GM23338 (cell line): ENCODE results near the gene FCRL6. TPM values are rescaled to one million over a fixed set of nuclear protein-coding genes. Genes with fewer than 3 reads are reported as not detected.
A peak's percentile ranks its signal among the peaks of the same experiment; 100 is the strongest.

Experiments used
- ATAC-seq: fragments of 200-7000 bp; cut with Tn5 transposase; 3 replicates; pipeline ENCODE4 v1.9.1; 2020
- DNase-seq: peaks from one replicate; pipeline ENCODE4 v3.0.0-alpha.2; 2015; ENCODE audit warnings: low spot score
- H2AFZ ChIP-seq: fragments of 200-600 bp; sonication (generic); 2 replicates; pipeline ENCODE4 v1.8.0; 2016; ENCODE audit warnings: antibody characterized with exemption, mild to moderate bottlenecking, moderate library complexity
- H3F3A ChIP-seq: fragments of 200-600 bp; sonication (generic); replicated peaks from 2 replicates; pipeline ENCODE4 v1.8.0; 2017; ENCODE audit warnings: antibody characterized with exemption, mixed run types, low read depth
- H3K27ac ChIP-seq: fragments of 200-600 bp; sonication (generic); 2 replicates; pipeline ENCODE4 v1.6.1; 2016; ENCODE audit warnings: low read depth
- H3K27me3 ChIP-seq: fragments of 200-600 bp; sonication (generic); 2 replicates; pipeline ENCODE4 v1.8.0; 2016; ENCODE audit warnings: mild to moderate bottlenecking, mixed run types, moderate library complexity; ENCODE audit not compliant: insufficient read depth
- H3K36me3 ChIP-seq: fragments of 200-600 bp; sonication (generic); 2 replicates; pipeline ENCODE4 v1.8.0; 2016; ENCODE audit warnings: mild to moderate bottlenecking; ENCODE audit not compliant: insufficient read depth
- H3K4me1 ChIP-seq: fragments of 200-600 bp; sonication (generic); 2 replicates; pipeline ENCODE4 v1.8.0; 2016; ENCODE audit warnings: mild to moderate bottlenecking, moderate library complexity; ENCODE audit not compliant: insufficient read depth
- H3K4me2 ChIP-seq: fragments of 200-600 bp; sonication (generic); 2 replicates; pipeline ENCODE4 v1.7.1; 2017; ENCODE audit warnings: mixed run types
- H3K4me3 ChIP-seq: fragments of 200-600 bp; sonication (generic); 2 replicates; pipeline ENCODE4 v1.6.1; 2016; ENCODE audit warnings: mixed run types
- H3K79me2 ChIP-seq: fragments of 200-600 bp; sonication (generic); replicated peaks from 2 replicates; pipeline ENCODE4 v1.8.0; 2017; ENCODE audit warnings: mild to moderate bottlenecking; ENCODE audit not compliant: insufficient read depth
- H3K9me2 ChIP-seq: fragments of 200-600 bp; sonication (generic); 2 replicates; pipeline ENCODE4 v1.8.0; 2017; ENCODE audit not compliant: insufficient read depth
- H4K20me1 ChIP-seq: fragments of 200-600 bp; sonication (generic); replicated peaks from 2 replicates; pipeline ENCODE4 v1.8.0; 2017; ENCODE audit warnings: mild to moderate bottlenecking; ENCODE audit not compliant: insufficient read depth
- H3K27ac Mint-ChIP-seq: 2 replicates; pipeline ENCODE4 v1.8.0; 2020; ENCODE audit warnings: inconsistent platforms, mild to moderate bottlenecking, moderate library complexity, mixed read lengths
- H3K27me3 Mint-ChIP-seq: 3 replicates; pipeline ENCODE4 v1.8.0; 2022; ENCODE audit warnings: low read depth, mild to moderate bottlenecking, moderate library complexity, mixed read lengths, inconsistent platforms; ENCODE audit not compliant: insufficient read depth, poor library complexity
- H3K36me3 Mint-ChIP-seq: 3 replicates; pipeline ENCODE4 v1.8.0; 2021; ENCODE audit warnings: low read depth, mild to moderate bottlenecking, inconsistent platforms, moderate library complexity, mixed read lengths
- H3K4me1 Mint-ChIP-seq: 3 replicates; pipeline ENCODE4 v1.8.0; 2020; ENCODE audit warnings: mild to moderate bottlenecking, inconsistent platforms, mixed read lengths
- H3K4me3 Mint-ChIP-seq: 3 replicates; pipeline ENCODE4 v1.8.0; 2021; ENCODE audit warnings: moderate library complexity, mild to moderate bottlenecking, inconsistent platforms, mixed read lengths
- H3K9me3 Mint-ChIP-seq: 3 replicates; pipeline ENCODE4 v1.8.0; 2020; ENCODE audit warnings: moderate library complexity, mild to moderate bottlenecking, inconsistent platforms, mixed read lengths
- EZH2 ChIP-seq: fragments of 200-600 bp; sonication (generic); IDR thresholded peaks from one replicate; pipeline ENCODE4 v1.8.0; 2017; ENCODE audit warnings: antibody characterized with exemption, mild to moderate bottlenecking, low read depth; ENCODE audit not compliant: unreplicated experiment
- EZH2phosphoT487 ChIP-seq: fragments of 200-600 bp; sonication (generic); IDR thresholded peaks from one replicate; pipeline ENCODE4 v1.8.1; 2018; ENCODE audit warnings: antibody characterized with exemption; ENCODE audit not compliant: unreplicated experiment
- JUNB ChIP-seq: IDR thresholded peaks from one replicate; pipeline ENCODE4 v1.6.1; 2016; ENCODE audit warnings: antibody characterized with exemption; ENCODE audit not compliant: unreplicated experiment
- POLR2AphosphoS5 ChIP-seq: IDR thresholded peaks from 2 replicates; pipeline ENCODE4 v1.6.1; 2016; ENCODE audit warnings: antibody characterized with exemption, low read depth
- ZNF114 ChIP-seq: fragments of 250-450 bp; sonication (Bioruptor Pico); IDR thresholded peaks from 2 replicates; pipeline ENCODE4 v1.5.0; 2020; ENCODE audit warnings: mild to moderate bottlenecking, moderate library complexity
- polyA plus RNA-seq: library from polyadenylated mRNA; unstranded; fragments of >200 nt; fragmentation: Nextera tagmentation; extraction: Ambion mirVana; gene quantifications from 2 replicates; pipeline ENCODE4 v1.2.1, GENCODE V29; 2016
- total RNA-seq: library from RNA; depleted of rRNA; stranded (reverse); fragments of >200 nt; shearing (Covaris generic); gene quantifications from 2 replicates; pipeline ENCODE4 v1.2.3, GENCODE V29; 2014
- TF ChIP-seq, protein P1 (sequence below), 2 experiments: fragments of 200-600 bp in 1 of 2; sonication (generic) in 1 of 2; conservative IDR thresholded peaks; 2 replicates each; pipeline versions ENCODE4 v1.5.1 to v1.6.1; 2016 to 2017; ENCODE audit warnings: antibody characterized with exemption in 2 of 2, low read depth in 2 of 2, mild to moderate bottlenecking in 2 of 2, moderate library complexity in 1 of 2
- TF ChIP-seq, protein P2 (sequence below): fragments of 250-450 bp; sonication (Bioruptor Pico); IDR thresholded peaks from 2 replicates; pipeline ENCODE4 v1.5.0; 2020; ENCODE audit warnings: mild to moderate bottlenecking, moderate library complexity
- TF ChIP-seq, protein P3 (sequence below): IDR thresholded peaks from one replicate; pipeline ENCODE4 v1.6.1; 2018; ENCODE audit warnings: antibody characterized with exemption; ENCODE audit not compliant: unreplicated experiment

FCRL6 gene
- total and polyA plus RNA-seq, 2 experiments from 2014 or later: not detected

DNA sequence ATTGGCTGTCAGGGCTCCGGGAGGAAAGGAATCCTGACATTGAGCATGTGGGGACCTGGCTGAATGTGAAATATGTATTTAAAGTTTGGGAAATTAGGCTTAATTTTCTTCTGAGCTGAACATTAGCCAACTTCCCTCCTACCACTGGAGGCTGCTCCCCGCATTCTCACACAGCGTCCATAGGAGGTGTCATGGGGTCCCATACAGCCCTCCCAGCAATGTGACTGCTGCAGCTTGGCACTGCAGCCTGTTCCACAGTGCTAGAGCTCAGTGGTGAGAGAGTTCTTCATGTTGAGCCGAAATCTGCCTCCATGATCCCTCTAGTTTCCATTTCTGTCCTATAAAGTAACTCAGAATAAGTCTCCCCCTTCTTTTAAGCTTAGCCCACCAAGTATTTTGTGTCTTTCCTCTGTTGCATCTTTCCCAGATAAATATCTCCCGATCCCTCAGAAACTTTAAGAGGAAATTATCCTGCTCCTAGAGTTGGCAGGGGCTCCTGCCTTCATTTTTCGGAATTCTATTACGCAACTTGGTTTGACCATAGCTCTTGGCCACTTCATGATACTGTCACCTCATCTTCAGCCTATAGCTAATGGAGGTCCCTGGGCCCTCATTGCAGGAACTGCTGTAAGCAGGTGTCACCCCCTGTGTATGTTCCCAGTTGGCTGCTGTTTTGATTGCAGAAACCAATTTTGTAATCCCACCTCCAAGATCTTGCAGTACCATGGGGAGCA, 2.0 kb downstream of the FCRL6 start:
- Histone ChIP-seq H3K4me2 (no peak overlapping the region), H2AFZ (no peak overlapping the region), H3F3A (no peaks in the 10 kb centered on the region), H3K79me2 (no peaks in the 10 kb centered on the region), H3K27me3 (no peaks in the 10 kb centered on the region), H3K4me3 (no peak overlapping the region), H4K20me1 (no peaks in the 10 kb centered on the region), H3K27ac (no peak overlapping the region), H3K4me1 (no peaks in the 10 kb centered on the region), H3K9me2 (0 out of 2 replicates have a peak, but pooled peaks cover 4% of the 10 kb centered on the region), H3K36me3 (no peaks in the 10 kb centered on the region)
- Mint-ChIP-seq H3K9me3 (no peaks in the 10 kb centered on the region), H3K4me3 (no peak overlapping the region), H3K36me3 (no peaks in the 10 kb centered on the region), H3K27me3 (peaks cover 3% of the 10 kb centered on the region), H3K4me1 (no peaks in the 10 kb centered on the region), H3K27ac (no peak overlapping the region)
- TF ChIP-seq JUNB (no peak), EZH2 (no peak)
- TF ChIP-seq, protein P1, sequence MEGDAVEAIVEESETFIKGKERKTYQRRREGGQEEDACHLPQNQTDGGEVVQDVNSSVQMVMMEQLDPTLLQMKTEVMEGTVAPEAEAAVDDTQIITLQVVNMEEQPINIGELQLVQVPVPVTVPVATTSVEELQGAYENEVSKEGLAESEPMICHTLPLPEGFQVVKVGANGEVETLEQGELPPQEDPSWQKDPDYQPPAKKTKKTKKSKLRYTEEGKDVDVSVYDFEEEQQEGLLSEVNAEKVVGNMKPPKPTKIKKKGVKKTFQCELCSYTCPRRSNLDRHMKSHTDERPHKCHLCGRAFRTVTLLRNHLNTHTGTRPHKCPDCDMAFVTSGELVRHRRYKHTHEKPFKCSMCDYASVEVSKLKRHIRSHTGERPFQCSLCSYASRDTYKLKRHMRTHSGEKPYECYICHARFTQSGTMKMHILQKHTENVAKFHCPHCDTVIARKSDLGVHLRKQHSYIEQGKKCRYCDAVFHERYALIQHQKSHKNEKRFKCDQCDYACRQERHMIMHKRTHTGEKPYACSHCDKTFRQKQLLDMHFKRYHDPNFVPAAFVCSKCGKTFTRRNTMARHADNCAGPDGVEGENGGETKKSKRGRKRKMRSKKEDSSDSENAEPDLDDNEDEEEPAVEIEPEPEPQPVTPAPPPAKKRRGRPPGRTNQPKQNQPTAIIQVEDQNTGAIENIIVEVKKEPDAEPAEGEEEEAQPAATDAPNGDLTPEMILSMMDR (conservative IDR thresholded peaks at IDR 0.05; ENCODE audit: low read depth in 2 of 2): peak; percentile 20 to 37; a peak in 2 of 4 replicates
- ATAC-seq (peak; percentile 96), DNase-seq (peak; percentile 57)

DNA sequence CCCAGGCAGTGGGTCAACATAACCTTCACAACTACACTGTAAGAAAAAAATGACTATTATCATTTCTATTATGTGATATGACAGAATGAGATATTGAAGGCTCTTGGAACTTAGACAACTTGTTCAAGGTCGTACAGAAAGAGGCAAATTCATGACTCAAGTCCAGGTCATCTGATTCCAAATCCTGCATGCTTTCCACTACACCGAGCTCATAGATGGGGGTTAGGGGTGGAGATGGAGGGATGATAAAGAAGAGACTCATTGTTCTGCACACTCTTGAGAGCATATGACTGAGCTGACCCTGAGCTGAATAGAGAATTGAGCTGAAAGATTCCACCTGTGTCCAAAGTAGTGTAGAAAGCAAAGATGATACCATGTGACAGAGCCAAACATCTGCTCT, 2.8 kb downstream of the FCRL6 start:
- Histone ChIP-seq H3K27me3 (no peaks in the 10 kb centered on the region), H3K4me2 (no peak overlapping the region), H4K20me1 (no peaks in the 10 kb centered on the region), H3K4me1 (no peaks in the 10 kb centered on the region), H3K27ac (no peak overlapping the region), H2AFZ (no peak overlapping the region), H3K36me3 (no peaks in the 10 kb centered on the region), H3F3A (no peaks in the 10 kb centered on the region), H3K9me2 (0 out of 2 replicates have a peak, but pooled peaks cover 4% of the 10 kb centered on the region), H3K79me2 (no peaks in the 10 kb centered on the region), H3K4me3 (no peak overlapping the region)
- no peak overlapping the region for H3K4me3 Mint-ChIP-seq
- no peaks in the 10 kb centered on the region for H3K36me3 Mint-ChIP-seq
- no peaks in the 10 kb centered on the region for H3K9me3 Mint-ChIP-seq
- H3K27ac Mint-ChIP-seq: no peak overlapping the region
- H3K27me3 Mint-ChIP-seq: peaks cover 3% of the 10 kb centered on the region
- no peak for DNase-seq
- no peaks in the 10 kb centered on the region for H3K4me1 Mint-ChIP-seq
- no peak for ATAC-seq
- TF ChIP-seq JUNB (no peak), EZH2phosphoT487 (no peak), ZNF114 (no peak), POLR2AphosphoS5 (no peak)
- TF ChIP-seq, protein P2, sequence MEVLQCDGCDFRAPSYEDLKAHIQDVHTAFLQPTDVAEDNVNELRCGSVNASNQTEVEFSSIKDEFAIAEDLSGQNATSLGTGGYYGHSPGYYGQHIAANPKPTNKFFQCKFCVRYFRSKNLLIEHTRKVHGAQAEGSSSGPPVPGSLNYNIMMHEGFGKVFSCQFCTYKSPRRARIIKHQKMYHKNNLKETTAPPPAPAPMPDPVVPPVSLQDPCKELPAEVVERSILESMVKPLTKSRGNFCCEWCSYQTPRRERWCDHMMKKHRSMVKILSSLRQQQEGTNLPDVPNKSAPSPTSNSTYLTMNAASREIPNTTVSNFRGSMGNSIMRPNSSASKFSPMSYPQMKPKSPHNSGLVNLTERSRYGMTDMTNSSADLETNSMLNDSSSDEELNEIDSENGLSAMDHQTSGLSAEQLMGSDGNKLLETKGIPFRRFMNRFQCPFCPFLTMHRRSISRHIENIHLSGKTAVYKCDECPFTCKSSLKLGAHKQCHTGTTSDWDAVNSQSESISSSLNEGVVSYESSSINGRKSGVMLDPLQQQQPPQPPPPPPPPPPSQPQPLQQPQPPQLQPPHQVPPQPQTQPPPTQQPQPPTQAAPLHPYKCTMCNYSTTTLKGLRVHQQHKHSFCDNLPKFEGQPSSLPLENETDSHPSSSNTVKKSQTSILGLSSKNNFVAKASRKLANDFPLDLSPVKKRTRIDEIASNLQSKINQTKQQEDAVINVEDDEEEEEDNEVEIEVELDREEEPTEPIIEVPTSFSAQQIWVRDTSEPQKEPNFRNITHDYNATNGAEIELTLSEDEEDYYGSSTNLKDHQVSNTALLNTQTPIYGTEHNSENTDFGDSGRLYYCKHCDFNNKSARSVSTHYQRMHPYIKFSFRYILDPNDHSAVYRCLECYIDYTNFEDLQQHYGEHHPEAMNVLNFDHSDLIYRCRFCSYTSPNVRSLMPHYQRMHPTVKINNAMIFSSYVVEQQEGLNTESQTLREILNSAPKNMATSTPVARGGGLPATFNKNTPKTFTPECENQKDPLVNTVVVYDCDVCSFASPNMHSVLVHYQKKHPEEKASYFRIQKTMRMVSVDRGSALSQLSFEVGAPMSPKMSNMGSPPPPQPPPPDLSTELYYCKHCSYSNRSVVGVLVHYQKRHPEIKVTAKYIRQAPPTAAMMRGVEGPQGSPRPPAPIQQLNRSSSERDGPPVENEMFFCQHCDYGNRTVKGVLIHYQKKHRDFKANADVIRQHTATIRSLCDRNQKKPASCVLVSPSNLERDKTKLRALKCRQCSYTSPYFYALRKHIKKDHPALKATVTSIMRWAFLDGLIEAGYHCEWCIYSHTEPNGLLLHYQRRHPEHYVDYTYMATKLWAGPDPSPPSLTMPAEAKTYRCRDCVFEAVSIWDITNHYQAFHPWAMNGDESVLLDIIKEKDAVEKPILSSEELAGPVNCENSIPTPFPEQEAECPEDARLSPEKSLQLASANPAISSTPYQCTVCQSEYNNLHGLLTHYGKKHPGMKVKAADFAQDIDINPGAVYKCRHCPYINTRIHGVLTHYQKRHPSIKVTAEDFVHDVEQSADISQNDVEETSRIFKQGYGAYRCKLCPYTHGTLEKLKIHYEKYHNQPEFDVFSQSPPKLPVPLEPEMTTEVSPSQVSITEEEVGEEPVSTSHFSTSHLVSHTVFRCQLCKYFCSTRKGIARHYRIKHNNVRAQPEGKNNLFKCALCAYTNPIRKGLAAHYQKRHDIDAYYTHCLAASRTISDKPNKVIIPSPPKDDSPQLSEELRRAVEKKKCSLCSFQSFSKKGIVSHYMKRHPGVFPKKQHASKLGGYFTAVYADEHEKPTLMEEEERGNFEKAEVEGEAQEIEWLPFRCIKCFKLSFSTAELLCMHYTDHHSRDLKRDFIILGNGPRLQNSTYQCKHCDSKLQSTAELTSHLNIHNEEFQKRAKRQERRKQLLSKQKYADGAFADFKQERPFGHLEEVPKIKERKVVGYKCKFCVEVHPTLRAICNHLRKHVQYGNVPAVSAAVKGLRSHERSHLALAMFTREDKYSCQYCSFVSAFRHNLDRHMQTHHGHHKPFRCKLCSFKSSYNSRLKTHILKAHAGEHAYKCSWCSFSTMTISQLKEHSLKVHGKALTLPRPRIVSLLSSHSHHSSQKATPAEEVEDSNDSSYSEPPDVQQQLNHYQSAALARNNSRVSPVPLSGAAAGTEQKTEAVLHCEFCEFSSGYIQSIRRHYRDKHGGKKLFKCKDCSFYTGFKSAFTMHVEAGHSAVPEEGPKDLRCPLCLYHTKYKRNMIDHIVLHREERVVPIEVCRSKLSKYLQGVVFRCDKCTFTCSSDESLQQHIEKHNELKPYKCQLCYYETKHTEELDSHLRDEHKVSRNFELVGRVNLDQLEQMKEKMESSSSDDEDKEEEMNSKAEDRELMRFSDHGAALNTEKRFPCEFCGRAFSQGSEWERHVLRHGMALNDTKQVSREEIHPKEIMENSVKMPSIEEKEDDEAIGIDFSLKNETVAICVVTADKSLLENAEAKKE: no peak
- TF ChIP-seq, protein P3, sequence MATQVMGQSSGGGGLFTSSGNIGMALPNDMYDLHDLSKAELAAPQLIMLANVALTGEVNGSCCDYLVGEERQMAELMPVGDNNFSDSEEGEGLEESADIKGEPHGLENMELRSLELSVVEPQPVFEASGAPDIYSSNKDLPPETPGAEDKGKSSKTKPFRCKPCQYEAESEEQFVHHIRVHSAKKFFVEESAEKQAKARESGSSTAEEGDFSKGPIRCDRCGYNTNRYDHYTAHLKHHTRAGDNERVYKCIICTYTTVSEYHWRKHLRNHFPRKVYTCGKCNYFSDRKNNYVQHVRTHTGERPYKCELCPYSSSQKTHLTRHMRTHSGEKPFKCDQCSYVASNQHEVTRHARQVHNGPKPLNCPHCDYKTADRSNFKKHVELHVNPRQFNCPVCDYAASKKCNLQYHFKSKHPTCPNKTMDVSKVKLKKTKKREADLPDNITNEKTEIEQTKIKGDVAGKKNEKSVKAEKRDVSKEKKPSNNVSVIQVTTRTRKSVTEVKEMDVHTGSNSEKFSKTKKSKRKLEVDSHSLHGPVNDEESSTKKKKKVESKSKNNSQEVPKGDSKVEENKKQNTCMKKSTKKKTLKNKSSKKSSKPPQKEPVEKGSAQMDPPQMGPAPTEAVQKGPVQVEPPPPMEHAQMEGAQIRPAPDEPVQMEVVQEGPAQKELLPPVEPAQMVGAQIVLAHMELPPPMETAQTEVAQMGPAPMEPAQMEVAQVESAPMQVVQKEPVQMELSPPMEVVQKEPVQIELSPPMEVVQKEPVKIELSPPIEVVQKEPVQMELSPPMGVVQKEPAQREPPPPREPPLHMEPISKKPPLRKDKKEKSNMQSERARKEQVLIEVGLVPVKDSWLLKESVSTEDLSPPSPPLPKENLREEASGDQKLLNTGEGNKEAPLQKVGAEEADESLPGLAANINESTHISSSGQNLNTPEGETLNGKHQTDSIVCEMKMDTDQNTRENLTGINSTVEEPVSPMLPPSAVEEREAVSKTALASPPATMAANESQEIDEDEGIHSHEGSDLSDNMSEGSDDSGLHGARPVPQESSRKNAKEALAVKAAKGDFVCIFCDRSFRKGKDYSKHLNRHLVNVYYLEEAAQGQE: no peak
